DMS 273 (cell line): ENCODE measurements around the gene CTTN.
"Not testable (repeated sequence)": the region's sequence is repeated elsewhere in the genome, so short reads cannot be mapped to it uniquely, and the experiment has no call there.

Experiments used
- DNase-seq: peaks from one replicate; lab custom pipeline; 2025; ENCODE audit not compliant: unreplicated experiment; lab: John Stamatoyannopoulos, UW

The CTTN gene

GRCh38 chr11:70378506-70379134 lies 19.7 kb upstream of the CTTN start:
- peak; percentile 7 for DNase-seq

GRCh38 chr11:70381350-70381749 lies 17.0 kb upstream of the CTTN start:
- DNase-seq = no peak

GRCh38 chr11:70381872-70382861 lies 16.2 kb upstream of the CTTN start:
- peak; percentile 4 for DNase-seq

- no peak for DNase-seq
These were observed 14.4 kb upstream of the CTTN start for GRCh38 chr11:70383664-70384565.

- DNase-seq = no peak
These were observed 13.7 kb upstream of the CTTN start for GRCh38 chr11:70384566-70385152.

GRCh38 chr11:70387564-70387963 lies 10.8 kb upstream of the CTTN start:
- DNase-seq = no peak

GRCh38 chr11:70389201-70389600 lies 9.1 kb upstream of the CTTN start:
- no peak for DNase-seq

- DNase-seq = not testable (repeated sequence)
These were observed 7.4 kb upstream of the CTTN start for GRCh38 chr11:70390882-70391281.

GRCh38 chr11:70394211-70394950 lies 3.9 kb upstream of the CTTN start:
- no peak for DNase-seq

- peak; percentile 61 for DNase-seq
These were observed 870 bp upstream of the CTTN start for GRCh38 chr11:70397336-70397982.

- DNase-seq = peak; percentile 24
These were observed 728 bp downstream of the CTTN start for GRCh38 chr11:70398834-70399680.

- DNase-seq = peak; percentile 24
These were observed 1.4 kb downstream of the CTTN start for GRCh38 chr11:70399681-70400112.

GRCh38 chr11:70400643-70401042 lies 2.3 kb downstream of the CTTN start:
- DNase-seq = peak; percentile 32

GRCh38 chr11:70402016-70402415 lies 3.7 kb downstream of the CTTN start:
- no peak for DNase-seq

GRCh38 chr11:70402685-70403084 lies 4.4 kb downstream of the CTTN start:
- DNase-seq = no peak

GRCh38 chr11:70404244-70404643 lies 5.9 kb downstream of the CTTN start:
- no peak for DNase-seq

GRCh38 chr11:70405679-70406395 lies 7.5 kb downstream of the CTTN start:
- peak; percentile 64 for DNase-seq

GRCh38 chr11:70407121-70407520 lies 8.8 kb downstream of the CTTN start:
- no peak for DNase-seq
